ENCODE data around the gene RPL6.
"Not testable (repeated sequence)": the region's sequence is repeated elsewhere in the genome, so short reads cannot be mapped to it uniquely, and the experiment has no call there.

RPL6 gene

DNA sequence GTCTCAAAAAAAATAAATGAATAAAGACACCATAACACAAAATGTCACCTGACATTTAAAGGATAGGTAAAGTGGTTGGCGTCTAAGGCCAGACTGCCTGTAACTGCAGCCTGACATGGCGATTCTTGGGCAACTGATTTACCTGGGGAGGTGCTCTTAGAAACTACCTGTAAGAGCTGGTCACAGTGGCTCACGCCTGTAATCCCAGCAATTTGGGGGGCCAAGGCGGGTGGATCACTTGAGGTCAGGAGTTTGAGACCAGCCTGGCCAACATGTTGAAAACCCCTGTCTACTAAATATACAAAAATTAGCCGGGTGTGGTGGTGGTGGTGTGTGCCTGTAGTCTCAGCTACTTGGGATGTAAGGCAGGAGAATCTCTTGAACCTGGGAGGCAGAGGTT, 8.4 kb downstream of the RPL6 start:
- Histone ChIP-seq H3K36me3 (ENCODE audit: control insufficient read depth, insufficient read depth, low read length) (peaks cover 21% of the 10 kb centered on the region), H3K9ac (ENCODE audit: low read length) (no peak overlapping the region), H3K27me3 (ENCODE audit: control insufficient read depth, insufficient read depth, low read length) (no peaks in the 10 kb centered on the region), H3K9me3 (ENCODE audit: control insufficient read depth, insufficient read depth, low read depth, low read length) (no peaks in the 10 kb centered on the region), H3K27ac (ENCODE audit: low read depth, low read length) (no peak overlapping the region), H3K4me1 (ENCODE audit: control insufficient read depth, insufficient read depth, low read length) (no peaks in the 10 kb centered on the region), H3K4me3 (ENCODE audit: low read depth, low read length) (no peak overlapping the region)

DNA sequence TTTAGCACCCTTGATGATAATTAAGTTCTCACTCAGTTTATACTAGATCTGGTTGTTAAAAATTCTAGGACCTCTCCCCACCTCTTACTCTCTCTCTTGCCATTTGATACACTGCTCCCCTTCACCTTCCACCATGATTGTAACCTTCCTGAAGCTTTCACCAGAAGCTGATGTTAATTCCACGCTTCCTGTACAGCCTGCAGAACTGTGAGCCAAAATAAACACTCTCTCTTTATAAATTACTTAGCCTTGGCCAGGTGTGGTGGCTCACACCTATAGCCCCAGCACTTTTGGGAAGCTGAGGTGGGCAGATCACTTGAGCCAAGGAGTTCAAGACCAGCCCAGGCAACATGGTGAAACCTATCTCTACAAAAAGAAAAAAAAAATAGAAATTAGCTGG, 16.1 kb downstream of the RPL6 start:
- no peak overlapping the region for H3K27ac ChIP-seq (ENCODE audit: low read depth, low read length)
- H3K9ac ChIP-seq (ENCODE audit: low read length), result no peak overlapping the region
- H3K36me3 ChIP-seq (ENCODE audit: control insufficient read depth, insufficient read depth, low read length), result no peaks in the 10 kb centered on the region
- H3K27me3 ChIP-seq (ENCODE audit: control insufficient read depth, insufficient read depth, low read length), result no peaks in the 10 kb centered on the region
- no peaks in the 10 kb centered on the region for H3K4me1 ChIP-seq (ENCODE audit: control insufficient read depth, insufficient read depth, low read length)
- H3K4me3 ChIP-seq (ENCODE audit: low read depth, low read length), result no peak overlapping the region
- H3K9me3 ChIP-seq (ENCODE audit: control insufficient read depth, insufficient read depth, low read depth, low read length), result no peaks in the 10 kb centered on the region

DNA sequence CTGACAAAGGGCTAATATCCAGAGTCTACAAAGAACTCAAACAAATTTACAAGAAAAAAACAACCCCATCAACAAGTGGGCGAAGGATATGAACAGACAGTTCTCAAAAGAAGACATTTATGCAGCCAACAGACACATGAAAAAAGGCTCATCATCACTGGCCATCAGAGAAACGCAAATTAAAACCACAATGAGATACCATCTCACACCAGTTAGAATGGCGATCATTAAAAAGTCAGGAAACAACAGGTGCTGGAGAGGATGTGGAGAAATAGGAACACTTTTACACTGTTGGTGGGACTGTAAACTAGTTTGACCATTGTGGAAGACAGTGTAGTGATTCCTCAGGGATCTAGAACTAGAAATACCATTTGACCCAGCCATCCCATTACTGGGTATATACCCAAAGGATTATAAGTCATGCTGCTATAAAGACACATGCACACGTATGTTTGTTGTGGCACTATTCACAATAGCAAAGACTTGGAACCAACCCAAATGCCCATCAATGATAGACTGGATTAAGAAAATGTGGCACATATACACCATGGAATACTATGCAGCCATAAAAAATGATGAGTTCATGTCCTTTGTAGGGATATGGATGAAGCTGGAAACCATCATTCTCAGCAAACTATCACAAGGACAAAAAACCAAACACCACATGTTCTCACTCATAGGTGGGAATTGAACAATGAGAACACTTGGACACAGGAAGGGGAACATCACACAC, 19.3 kb downstream of the RPL6 start:
- not testable (repeated sequence) for H3K4me1 ChIP-seq (ENCODE audit: control insufficient read depth, insufficient read depth, low read length); H3K9ac ChIP-seq (ENCODE audit: low read length); H3K27me3 ChIP-seq (ENCODE audit: control insufficient read depth, insufficient read depth, low read length); H3K36me3 ChIP-seq (ENCODE audit: control insufficient read depth, insufficient read depth, low read length); H3K4me3 ChIP-seq (ENCODE audit: low read depth, low read length); H3K27ac ChIP-seq (ENCODE audit: low read depth, low read length); H3K9me3 ChIP-seq (ENCODE audit: control insufficient read depth, insufficient read depth, low read depth, low read length)

DNA sequence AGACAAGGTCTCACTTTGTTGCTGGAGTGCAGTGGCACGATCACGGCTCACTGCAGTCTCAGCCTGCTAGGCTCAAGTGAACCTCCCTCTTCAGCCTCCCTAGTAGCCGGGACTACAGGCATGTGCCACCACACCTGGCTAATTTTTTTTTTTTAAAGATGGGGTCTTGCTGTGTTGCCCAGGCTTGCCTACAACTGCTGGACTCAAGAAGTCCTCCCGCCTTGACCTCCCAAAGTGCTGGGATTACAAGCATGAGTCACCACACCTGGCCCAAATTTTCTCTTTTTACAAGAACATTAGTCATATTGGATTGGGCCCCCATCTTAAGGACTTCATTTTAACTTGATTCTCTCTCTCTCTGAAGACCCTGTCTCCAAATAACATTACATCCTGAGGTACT, 20.2 kb downstream of the RPL6 start:
- H3K36me3 ChIP-seq (ENCODE audit: control insufficient read depth, insufficient read depth, low read length), result no peaks in the 10 kb centered on the region
- H3K9ac ChIP-seq (ENCODE audit: low read length), result no peak overlapping the region
- H3K27ac ChIP-seq (ENCODE audit: low read depth, low read length), result no peak overlapping the region
- H3K27me3 ChIP-seq (ENCODE audit: control insufficient read depth, insufficient read depth, low read length), result no peaks in the 10 kb centered on the region
- no peaks in the 10 kb centered on the region for H3K9me3 ChIP-seq (ENCODE audit: control insufficient read depth, insufficient read depth, low read depth, low read length)
- no peaks in the 10 kb centered on the region for H3K4me1 ChIP-seq (ENCODE audit: control insufficient read depth, insufficient read depth, low read length)
- no peak overlapping the region for H3K4me3 ChIP-seq (ENCODE audit: low read depth, low read length)

DNA sequence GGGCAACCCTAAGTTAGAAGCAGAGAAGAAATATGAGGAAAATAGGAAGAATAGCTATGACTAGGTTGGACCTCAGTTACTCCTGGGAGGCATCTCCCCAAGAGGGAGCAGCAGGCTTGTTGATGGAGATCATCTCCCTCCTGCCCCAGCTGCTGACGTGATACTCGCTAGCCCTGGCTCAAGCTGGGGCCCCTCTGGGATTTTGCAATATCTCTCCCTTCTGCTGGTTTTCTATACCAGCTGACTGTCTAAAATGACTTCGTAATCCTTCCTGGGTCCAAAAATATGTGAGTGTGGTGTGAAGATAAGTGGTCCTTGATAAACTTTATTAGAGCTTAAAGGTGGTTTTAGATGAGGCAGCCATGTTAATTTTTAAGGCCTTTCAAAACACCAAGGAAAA, 22.7 kb downstream of the RPL6 start:
- Histone ChIP-seq H3K36me3 (ENCODE audit: control insufficient read depth, insufficient read depth, low read length) (no peaks in the 10 kb centered on the region), H3K4me3 (ENCODE audit: low read depth, low read length) (no peak overlapping the region), H3K27me3 (ENCODE audit: control insufficient read depth, insufficient read depth, low read length) (no peaks in the 10 kb centered on the region), H3K27ac (ENCODE audit: low read depth, low read length) (no peak overlapping the region), H3K9me3 (ENCODE audit: control insufficient read depth, insufficient read depth, low read depth, low read length) (no peaks in the 10 kb centered on the region), H3K9ac (ENCODE audit: low read length) (no peak overlapping the region), H3K4me1 (ENCODE audit: control insufficient read depth, insufficient read depth, low read length) (no peaks in the 10 kb centered on the region)

DNA sequence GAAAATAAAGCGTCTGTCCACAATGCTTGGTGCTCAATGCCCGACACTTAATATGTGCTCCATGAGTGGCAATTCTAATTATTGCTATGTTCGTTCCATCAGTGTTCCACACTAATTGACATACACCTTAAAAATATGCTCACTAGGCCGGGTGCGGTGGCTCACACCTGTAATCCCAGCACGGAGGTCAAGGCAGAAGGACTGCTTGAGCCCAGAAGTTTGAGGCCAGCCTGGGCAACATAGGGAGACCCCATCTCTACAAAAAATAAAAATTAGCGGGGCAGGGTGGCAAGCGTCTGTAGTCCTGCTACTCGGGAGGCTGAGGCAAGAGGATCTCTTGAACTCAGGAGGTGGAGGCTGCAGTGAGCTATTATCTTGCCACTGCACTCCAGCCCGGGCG, 26.5 kb downstream of the RPL6 start:
- Histone ChIP-seq H3K27ac (ENCODE audit: low read depth, low read length) (no peak overlapping the region), H3K4me1 (ENCODE audit: control insufficient read depth, insufficient read depth, low read length) (peaks cover 7% of the 10 kb centered on the region; the same call in 1 of the 2 replicates), H3K9me3 (ENCODE audit: control insufficient read depth, insufficient read depth, low read depth, low read length) (no peaks in the 10 kb centered on the region), H3K4me3 (ENCODE audit: low read depth, low read length) (peak overlapping the region; percentile 73), H3K9ac (ENCODE audit: low read length) (peak overlapping the region; percentile 71), H3K27me3 (ENCODE audit: control insufficient read depth, insufficient read depth, low read length) (no peaks in the 10 kb centered on the region), H3K36me3 (ENCODE audit: control insufficient read depth, insufficient read depth, low read length) (no peaks in the 10 kb centered on the region)

DNA sequence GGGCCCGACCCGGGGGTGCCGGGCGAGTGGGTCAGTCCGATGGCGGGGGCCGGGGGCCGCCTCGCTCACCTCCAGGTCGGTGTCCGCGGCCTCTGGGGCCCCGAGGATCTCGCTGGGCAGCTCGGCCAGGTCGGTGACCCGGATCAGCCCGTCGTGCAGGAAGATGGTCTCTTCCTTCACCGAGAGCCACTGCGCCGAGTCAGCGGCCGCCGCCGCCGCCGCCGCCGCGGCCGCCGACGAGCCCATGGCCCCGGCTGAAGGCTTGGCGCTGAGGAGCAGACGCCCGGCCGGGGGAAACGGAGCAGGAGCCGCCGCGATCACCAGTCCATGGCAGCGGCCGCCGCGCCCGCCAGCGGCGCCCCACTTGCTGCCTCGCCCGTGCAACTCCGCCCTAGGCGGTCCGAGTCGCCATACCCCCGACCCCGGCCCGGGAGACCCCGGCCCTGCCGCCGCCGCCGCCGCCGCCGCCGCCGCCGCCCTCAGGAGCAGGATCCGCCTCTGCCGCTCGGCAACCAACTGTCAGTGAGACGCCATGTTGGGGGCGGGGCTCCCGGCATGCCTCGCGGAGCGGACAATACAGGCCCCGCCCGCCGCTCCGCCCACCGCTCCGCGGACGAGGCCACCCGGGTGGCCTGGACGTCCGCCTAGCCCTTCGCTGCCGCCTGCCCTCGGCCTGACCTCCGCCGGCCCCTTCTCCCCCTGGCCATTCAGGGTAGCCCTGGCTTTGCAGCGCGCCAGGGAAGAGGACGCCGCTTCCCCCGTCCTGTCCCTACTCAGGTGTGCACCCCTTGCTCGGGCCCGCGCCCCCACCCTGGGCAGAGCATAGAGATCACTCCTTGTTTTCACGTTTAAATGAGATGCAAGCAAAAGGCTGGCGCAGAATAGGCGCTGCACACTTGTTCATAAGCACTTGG, 27.3 kb downstream of the RPL6 start, which contains the start of gene HECTD4:
HECTD4 (minus strand) TSS at position 549 of the 914 bp plus-strand sequence; CDS start at position 246, 303 bp downstream.
- Histone ChIP-seq H3K27me3 (ENCODE audit: control insufficient read depth, insufficient read depth, low read length) (no peaks in the 10 kb centered on the region), H3K4me3 (ENCODE audit: low read depth, low read length) (peak within 1 kb of the TSS; percentile 73), H3K36me3 (ENCODE audit: control insufficient read depth, insufficient read depth, low read length) (no peaks in the 10 kb centered on the region), H3K27ac (ENCODE audit: low read depth, low read length) (peak within 1 kb of the TSS; percentile 53; the same call in 1 of the 2 replicates), H3K9me3 (ENCODE audit: control insufficient read depth, insufficient read depth, low read depth, low read length) (no peaks in the 10 kb centered on the region), H3K9ac (ENCODE audit: low read length) (peak within 1 kb of the TSS; percentile 74), H3K4me1 (ENCODE audit: control insufficient read depth, insufficient read depth, low read length) (peaks cover 7% of the 10 kb centered on the region; the same call in 1 of the 2 replicates)

DNA sequence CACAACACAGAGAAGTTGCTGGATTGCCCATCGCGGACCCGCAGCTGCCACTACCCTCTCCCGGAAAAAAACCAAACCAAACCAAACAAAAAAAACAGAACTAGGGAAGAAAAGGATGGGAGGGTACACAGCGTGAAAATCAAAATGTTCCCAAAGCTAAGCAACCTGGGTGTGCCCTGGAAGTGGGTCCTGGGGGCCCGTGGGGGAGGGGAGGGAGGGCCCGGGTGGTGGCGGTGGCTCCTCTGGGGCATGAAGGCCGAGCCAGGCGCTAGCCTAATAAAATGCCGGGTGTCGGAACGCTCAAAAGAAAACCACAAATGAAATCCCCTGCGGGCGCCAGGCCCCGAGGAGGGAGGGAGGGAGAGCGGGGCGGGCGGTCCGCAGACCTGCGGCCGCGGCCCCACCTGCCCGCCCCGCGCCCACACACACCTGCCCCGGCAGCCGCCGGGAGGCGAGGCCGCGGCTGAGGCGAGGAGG, 28.0 kb downstream of the RPL6 start:
- Histone ChIP-seq H3K27ac (ENCODE audit: low read depth, low read length) (peak overlapping the region; percentile 53; the same call in 1 of the 2 replicates), H3K27me3 (ENCODE audit: control insufficient read depth, insufficient read depth, low read length) (no peaks in the 10 kb centered on the region), H3K9me3 (ENCODE audit: control insufficient read depth, insufficient read depth, low read depth, low read length) (no peaks in the 10 kb centered on the region), H3K4me1 (ENCODE audit: control insufficient read depth, insufficient read depth, low read length) (peaks cover 7% of the 10 kb centered on the region; the same call in 1 of the 2 replicates), H3K9ac (ENCODE audit: low read length) (peak overlapping the region; percentile 74), H3K4me3 (ENCODE audit: low read depth, low read length) (peak overlapping the region; percentile 73), H3K36me3 (ENCODE audit: control insufficient read depth, insufficient read depth, low read length) (no peaks in the 10 kb centered on the region)

DNA sequence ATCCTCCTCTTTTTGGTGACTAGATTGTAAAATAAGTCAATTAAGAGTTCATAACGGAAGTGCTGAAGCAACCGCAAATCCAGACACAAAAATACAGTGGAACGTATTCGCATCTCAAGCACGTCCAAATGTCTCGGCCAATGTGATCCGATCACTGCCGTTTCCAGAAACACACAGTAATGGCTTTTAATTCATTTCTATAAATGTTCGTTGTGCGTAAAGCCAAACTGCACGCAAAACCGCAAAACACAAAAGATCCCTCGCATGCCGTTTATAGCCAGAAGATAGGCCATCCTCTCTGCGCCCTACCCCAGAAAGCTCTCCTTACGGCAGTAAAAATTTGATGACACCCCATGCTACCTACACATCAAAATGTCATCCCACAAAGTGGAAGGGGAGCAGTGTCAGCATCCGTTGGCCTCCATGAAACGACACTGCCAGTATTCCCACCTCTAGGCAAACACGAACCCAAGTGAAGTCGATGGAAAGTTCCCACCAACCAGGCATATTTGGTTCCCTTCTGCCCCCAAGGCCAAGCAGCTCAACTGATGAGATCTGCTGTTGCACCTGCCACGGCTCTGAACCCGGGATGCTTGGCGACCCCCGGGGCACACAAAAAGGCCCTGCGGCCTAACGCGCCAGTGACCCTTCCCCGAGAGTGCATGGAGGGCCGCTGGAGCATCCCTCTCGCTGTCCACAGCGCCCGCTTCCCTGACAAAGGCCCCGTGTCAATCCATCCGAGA, 28.6 kb downstream of the RPL6 start:
- Histone ChIP-seq H3K27me3 (ENCODE audit: control insufficient read depth, insufficient read depth, low read length) (no peaks in the 10 kb centered on the region), H3K9me3 (ENCODE audit: control insufficient read depth, insufficient read depth, low read depth, low read length) (no peaks in the 10 kb centered on the region), H3K27ac (ENCODE audit: low read depth, low read length) (no peak overlapping the region; the same call in 1 of the 2 replicates), H3K4me3 (ENCODE audit: low read depth, low read length) (peak overlapping the region; percentile 73), H3K9ac (ENCODE audit: low read length) (peak overlapping the region; percentile 41), H3K36me3 (ENCODE audit: control insufficient read depth, insufficient read depth, low read length) (no peaks in the 10 kb centered on the region), H3K4me1 (ENCODE audit: control insufficient read depth, insufficient read depth, low read length) (peaks cover 7% of the 10 kb centered on the region; the same call in 1 of the 2 replicates)

DNA sequence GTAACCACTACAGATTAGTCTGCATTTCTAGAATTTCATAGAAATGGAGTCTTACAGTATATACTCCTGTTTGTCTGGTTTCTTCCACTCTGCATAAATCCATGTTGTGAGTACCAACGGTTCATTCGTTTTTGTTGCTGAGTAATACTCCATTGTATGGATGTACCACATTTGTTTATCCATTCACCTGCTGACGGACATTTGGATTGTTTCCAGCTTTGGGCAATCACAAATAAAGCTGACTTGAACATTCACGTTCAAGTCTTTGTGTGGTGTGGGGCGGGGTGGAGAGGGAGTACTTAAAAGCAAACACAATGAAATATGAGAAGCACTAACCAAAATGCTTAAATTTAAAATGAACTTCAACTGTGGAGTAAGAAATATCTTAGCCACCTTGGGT, 34.3 kb downstream of the RPL6 start:
- no peak overlapping the region for H3K9ac ChIP-seq (ENCODE audit: low read length)
- no peaks in the 10 kb centered on the region for H3K36me3 ChIP-seq (ENCODE audit: control insufficient read depth, insufficient read depth, low read length)
- 0 out of 2 replicates have a peak, but pooled peaks cover 5% of the 10 kb centered on the region for H3K9me3 ChIP-seq (ENCODE audit: control insufficient read depth, insufficient read depth, low read depth, low read length)
- H3K27me3 ChIP-seq (ENCODE audit: control insufficient read depth, insufficient read depth, low read length), result no peaks in the 10 kb centered on the region
- H3K4me3 ChIP-seq (ENCODE audit: low read depth, low read length), result no peak overlapping the region
- H3K27ac ChIP-seq (ENCODE audit: low read depth, low read length), result no peak overlapping the region
- peaks cover 7% of the 10 kb centered on the region; the same call in 1 of the 2 replicates for H3K4me1 ChIP-seq (ENCODE audit: control insufficient read depth, insufficient read depth, low read length)

Measured in HUES6 (cell line).